Measurements from ENCODE around the gene IDS.
"Not testable (repeated sequence)": the region's sequence is repeated elsewhere in the genome, so short reads cannot be mapped to it uniquely, and the experiment has no call there.

DNA sequence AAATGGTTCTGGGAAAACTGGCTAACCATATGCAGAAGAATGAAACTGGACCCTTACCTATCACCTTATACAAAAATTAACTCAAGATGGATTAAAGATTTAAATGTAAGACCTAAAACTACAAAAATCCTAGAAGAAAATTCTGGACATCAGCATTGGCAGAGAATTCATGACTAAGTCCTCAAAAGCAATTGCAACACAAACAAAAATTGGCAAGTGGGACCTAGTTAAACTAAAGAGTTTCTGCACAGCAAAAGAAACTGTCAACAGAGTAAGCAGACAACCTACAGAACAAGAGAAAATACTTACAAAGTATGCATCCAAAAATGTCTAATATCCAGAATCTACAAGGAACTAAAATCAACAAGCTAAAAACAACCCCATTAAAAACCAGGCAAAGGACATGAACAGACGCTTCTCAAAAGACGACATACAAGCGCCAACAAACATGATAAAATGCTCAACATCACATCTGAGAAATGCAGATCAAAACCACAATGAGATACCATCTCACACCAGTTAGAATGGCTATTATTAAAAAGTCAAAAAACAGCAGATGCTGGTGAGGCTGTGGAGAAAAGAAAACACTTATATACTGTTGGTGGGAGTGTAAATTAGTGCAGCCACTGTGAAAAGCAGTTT is 15.7 kb upstream of the IDS start:
- not testable (repeated sequence) for TF ChIP-seq CTCF (conservative IDR thresholded peaks at IDR 0.05); ZFX (IDR thresholded peaks at IDR 0.05)
